ENCODE data around the gene KIAA1328.

DNA sequence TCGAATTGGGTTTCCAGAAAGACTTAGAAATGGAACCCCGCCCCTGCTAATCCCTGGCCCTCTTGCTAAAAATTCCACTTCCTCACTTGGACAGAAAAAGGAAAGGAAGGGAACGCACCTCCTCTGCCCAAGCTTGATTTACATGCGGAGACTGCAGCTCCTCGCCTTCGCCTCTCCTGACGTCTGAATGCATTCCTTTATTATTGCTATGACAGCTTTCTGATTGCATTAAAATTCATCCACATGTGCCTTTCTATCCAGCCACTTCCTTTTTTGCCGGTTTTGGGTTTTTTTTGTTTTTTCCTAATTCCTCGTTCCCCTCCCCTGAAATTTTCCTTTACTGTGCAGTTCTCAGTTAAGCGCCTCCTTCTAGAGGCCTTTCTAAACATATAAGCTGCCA, 448.9 kb downstream of the KIAA1328 start:
- TF ChIP-seq, protein P1, sequence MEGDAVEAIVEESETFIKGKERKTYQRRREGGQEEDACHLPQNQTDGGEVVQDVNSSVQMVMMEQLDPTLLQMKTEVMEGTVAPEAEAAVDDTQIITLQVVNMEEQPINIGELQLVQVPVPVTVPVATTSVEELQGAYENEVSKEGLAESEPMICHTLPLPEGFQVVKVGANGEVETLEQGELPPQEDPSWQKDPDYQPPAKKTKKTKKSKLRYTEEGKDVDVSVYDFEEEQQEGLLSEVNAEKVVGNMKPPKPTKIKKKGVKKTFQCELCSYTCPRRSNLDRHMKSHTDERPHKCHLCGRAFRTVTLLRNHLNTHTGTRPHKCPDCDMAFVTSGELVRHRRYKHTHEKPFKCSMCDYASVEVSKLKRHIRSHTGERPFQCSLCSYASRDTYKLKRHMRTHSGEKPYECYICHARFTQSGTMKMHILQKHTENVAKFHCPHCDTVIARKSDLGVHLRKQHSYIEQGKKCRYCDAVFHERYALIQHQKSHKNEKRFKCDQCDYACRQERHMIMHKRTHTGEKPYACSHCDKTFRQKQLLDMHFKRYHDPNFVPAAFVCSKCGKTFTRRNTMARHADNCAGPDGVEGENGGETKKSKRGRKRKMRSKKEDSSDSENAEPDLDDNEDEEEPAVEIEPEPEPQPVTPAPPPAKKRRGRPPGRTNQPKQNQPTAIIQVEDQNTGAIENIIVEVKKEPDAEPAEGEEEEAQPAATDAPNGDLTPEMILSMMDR (IDR thresholded peaks at IDR 0.05): no peak
- no peak for TF ChIP-seq POLR2A (IDR thresholded peaks at IDR 0.05)

Measured in right lobe of liver (tissue), 4 donors.